PC-3 (cell line): ENCODE data around the gene SLC44A1. TPM values are rescaled to one million over a fixed set of nuclear protein-coding genes. Genes with fewer than 3 reads are reported as not detected.

Source experiments
- ATAC-seq: fragments of 200-7000 bp; cut with Tn5 transposase; 2 replicates; pipeline ENCODE4 v1.9.1; 2020; ENCODE audit warnings: mild to moderate bottlenecking, moderate library complexity
- BruUV-seq: library from RNA; stranded (reverse); fragments of 400-500 nt; replicated peaks from 2 replicates; lab custom pipeline; 2021; lab: Mats Ljungman, UMichigan
- CTCF ChIA-PET: fragments of 300-600 bp; sonication (Branson Sonifier 250); formaldehyde crosslinking; loops from one replicate; lab custom pipeline; 2022; ENCODE audit warnings: antibody characterized with exemption; lab: Charles Lee
- POLR2A ChIA-PET: fragments of 300-600 bp; sonication (Branson Sonifier 250); formaldehyde crosslinking; loops from one replicate; lab custom pipeline; 2022; ENCODE audit warnings: antibody characterized with exemption; ENCODE audit not compliant: unreplicated experiment; lab: Charles Lee
- DNase-seq: peaks from one replicate; pipeline ENCODE4 v3.0.0-alpha.2; 2015
- H2AFZ ChIP-seq: fragments of 300-600 bp; sonication (generic); 2 replicates; pipeline ENCODE4 v1.6.0; 2016; ENCODE audit warnings: antibody characterized with exemption, low read length
- H3F3A ChIP-seq: fragments of 300-600 bp; sonication (generic); one replicate; pipeline ENCODE4 v1.6.0; 2017; ENCODE audit warnings: antibody characterized with exemption, low read length, control low read depth, mild to moderate bottlenecking; ENCODE audit not compliant: unreplicated experiment
- H3K27ac ChIP-seq: fragments of 300-600 bp; sonication (generic); 2 replicates; pipeline ENCODE4 v1.5.1; 2016; ENCODE audit warnings: mild to moderate bottlenecking, low read length
- H3K27me3 ChIP-seq: fragments of 300-600 bp; sonication (generic); 2 replicates; pipeline ENCODE4 v1.6.1; 2016; ENCODE audit warnings: low read length, mixed read lengths
- H3K36me3 ChIP-seq: fragments of 300-600 bp; sonication (generic); 2 replicates; pipeline ENCODE4 v1.6.1; 2016; ENCODE audit warnings: low read depth, mixed run types, low read length, mixed read lengths
- H3K4me1 ChIP-seq: fragments of 300-600 bp; sonication (generic); 2 replicates; pipeline ENCODE4 v1.5.1; 2016; ENCODE audit warnings: low read length; ENCODE audit not compliant: insufficient read depth
- H3K4me2 ChIP-seq: fragments of 300-600 bp; sonication (generic); 2 replicates; pipeline ENCODE4 v1.6.0; 2016; ENCODE audit warnings: low read length
- H3K4me3 ChIP-seq: fragments of 300-600 bp; sonication (generic); 2 replicates; pipeline ENCODE4 v1.5.1; 2016; ENCODE audit warnings: mild to moderate bottlenecking, low read length, mixed read lengths
- H3K79me2 ChIP-seq: fragments of 300-600 bp; sonication (generic); 2 replicates; pipeline ENCODE4 v1.6.1; 2017; ENCODE audit warnings: low read length, mixed read lengths
- H3K9ac ChIP-seq: fragments of 300-600 bp; sonication (generic); 2 replicates; pipeline ENCODE4 v1.6.0; 2016; ENCODE audit warnings: mild to moderate bottlenecking, low read length
- H3K9me2 ChIP-seq: fragments of 300-600 bp; sonication (generic); replicated peaks from 2 replicates; pipeline ENCODE4 v1.6.1; 2016; ENCODE audit warnings: mixed run types, low read length, mixed read lengths
- H3K9me3 ChIP-seq: fragments of 300-600 bp; sonication (generic); 2 replicates; pipeline ENCODE4 v1.6.1; 2016; ENCODE audit warnings: low read length, mixed read lengths
- H4K20me1 ChIP-seq: fragments of 300-600 bp; sonication (generic); 2 replicates; pipeline ENCODE4 v1.6.1; 2016; ENCODE audit warnings: low read length, mixed read lengths
- EZH2 ChIP-seq: fragments of 300-600 bp; sonication (generic); IDR thresholded peaks from one replicate; pipeline ENCODE4 v1.6.1; 2017; ENCODE audit warnings: antibody characterized with exemption, mild to moderate bottlenecking, low read length; ENCODE audit not compliant: unreplicated experiment
- EZH2phosphoT487 ChIP-seq: fragments of 300-600 bp; sonication (generic); IDR thresholded peaks from 2 replicates; pipeline ENCODE4 v1.6.1; 2018; ENCODE audit warnings: mild to moderate bottlenecking, antibody characterized with exemption, low read length, borderline replicate concordance
- intact Hi-C: fragments of 100-400 bp; cut with micrococcal nuclease; formaldehyde crosslinking; loops from 2 replicates; pipeline ENCODE4 v1.9.0; 2023
- total RNA-seq: library from RNA; depleted of rRNA; stranded (reverse); fragments of >200 nt; gene quantifications from 2 replicates; pipeline ENCODE4 v1.2.3, GENCODE V29; 2014
- TF ChIP-seq, protein P1 (sequence below): fragments of 300-600 bp; sonication (generic); conservative IDR thresholded peaks from 2 replicates; pipeline ENCODE4 v1.5.1; 2017; ENCODE audit warnings: antibody characterized with exemption, low read depth, mild to moderate bottlenecking, low read length

SLC44A1 gene
- total RNA-seq, 1 experiment from 2014 or later = 16.1 TPM

DNA sequence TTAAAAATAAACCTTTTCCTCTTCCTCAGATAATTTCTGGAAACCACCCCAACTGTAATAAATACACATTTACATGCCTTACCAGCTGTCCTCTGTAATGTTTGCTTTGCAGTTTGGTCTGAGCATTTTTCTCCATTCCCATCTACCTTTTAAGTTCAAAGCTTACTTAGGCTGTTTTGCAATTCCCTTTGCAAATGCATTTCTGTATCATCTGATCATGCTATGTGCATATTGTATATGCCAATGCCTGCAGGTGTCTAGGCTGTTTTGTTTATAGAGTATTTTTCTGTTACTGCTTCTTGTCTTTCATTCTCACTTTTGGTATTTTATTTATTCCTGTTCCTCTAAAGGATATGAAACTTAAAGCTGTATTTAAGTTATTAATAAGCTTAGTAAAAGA is 86.3 kb downstream of the SLC44A1 start:
- H4K20me1 ChIP-seq = no peaks in the 10 kb centered on the region
- no peaks in the 10 kb centered on the region for H3K9me3 ChIP-seq
- no peaks in the 10 kb centered on the region for H3K27me3 ChIP-seq
- H3F3A ChIP-seq = no peaks in the 10 kb centered on the region
- DNase-seq (no peak), ATAC-seq (no peak)
- TF ChIP-seq EZH2 (no peak), EZH2phosphoT487 (no peak)
- TF ChIP-seq, protein P1, sequence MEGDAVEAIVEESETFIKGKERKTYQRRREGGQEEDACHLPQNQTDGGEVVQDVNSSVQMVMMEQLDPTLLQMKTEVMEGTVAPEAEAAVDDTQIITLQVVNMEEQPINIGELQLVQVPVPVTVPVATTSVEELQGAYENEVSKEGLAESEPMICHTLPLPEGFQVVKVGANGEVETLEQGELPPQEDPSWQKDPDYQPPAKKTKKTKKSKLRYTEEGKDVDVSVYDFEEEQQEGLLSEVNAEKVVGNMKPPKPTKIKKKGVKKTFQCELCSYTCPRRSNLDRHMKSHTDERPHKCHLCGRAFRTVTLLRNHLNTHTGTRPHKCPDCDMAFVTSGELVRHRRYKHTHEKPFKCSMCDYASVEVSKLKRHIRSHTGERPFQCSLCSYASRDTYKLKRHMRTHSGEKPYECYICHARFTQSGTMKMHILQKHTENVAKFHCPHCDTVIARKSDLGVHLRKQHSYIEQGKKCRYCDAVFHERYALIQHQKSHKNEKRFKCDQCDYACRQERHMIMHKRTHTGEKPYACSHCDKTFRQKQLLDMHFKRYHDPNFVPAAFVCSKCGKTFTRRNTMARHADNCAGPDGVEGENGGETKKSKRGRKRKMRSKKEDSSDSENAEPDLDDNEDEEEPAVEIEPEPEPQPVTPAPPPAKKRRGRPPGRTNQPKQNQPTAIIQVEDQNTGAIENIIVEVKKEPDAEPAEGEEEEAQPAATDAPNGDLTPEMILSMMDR = no peak
- no peaks in the 10 kb centered on the region for H3K9me2 ChIP-seq
- no peak overlapping the region for H3K4me3 ChIP-seq
- H3K4me1 ChIP-seq = peaks cover 4% of the 10 kb centered on the region; the same call in 1 of the 2 replicates
- no peak overlapping the region for H3K4me2 ChIP-seq
- ChIA-PET POLR2A (no interaction called here), CTCF (no interaction called here)
- H2AFZ ChIP-seq = no peak overlapping the region
- no peak overlapping the region for H3K9ac ChIP-seq
- no peak overlapping the region for H3K27ac ChIP-seq
- intact Hi-C loops = loop anchor here (10.0 kb wide), 1 partner anchor 74 kb away; no protein-coding TSS in a partner anchor
- H3K79me2 ChIP-seq = no peaks in the 10 kb centered on the region
- BruUV-seq = no TSS peak
- no peaks in the 10 kb centered on the region for H3K36me3 ChIP-seq

DNA sequence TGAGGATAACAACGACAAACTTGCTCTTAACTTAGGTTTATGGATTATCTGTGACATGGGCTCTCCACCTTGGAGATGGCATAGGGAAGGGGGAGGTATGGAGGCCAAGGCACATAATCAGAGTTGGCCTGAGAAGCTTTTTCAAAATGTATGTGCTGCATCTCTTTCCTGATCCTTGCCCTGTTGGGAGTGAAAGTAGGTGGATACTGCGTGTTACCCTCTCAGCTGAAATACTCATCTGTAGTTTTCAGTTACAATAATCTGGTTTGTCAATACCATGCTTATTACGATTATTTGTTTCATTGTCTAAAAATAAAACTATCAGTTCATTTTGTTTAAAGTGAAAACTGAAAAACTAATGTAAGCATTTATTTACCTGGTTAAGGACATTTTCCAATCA is 86.7 kb downstream of the SLC44A1 start:
- Histone ChIP-seq H3K79me2 (no peaks in the 10 kb centered on the region), H3K9me2 (no peaks in the 10 kb centered on the region), H3K27ac (no peak overlapping the region), H3K4me2 (no peak overlapping the region), H2AFZ (no peak overlapping the region), H3K4me3 (no peak overlapping the region), H4K20me1 (no peaks in the 10 kb centered on the region), H3K4me1 (peaks cover 4% of the 10 kb centered on the region; the same call in 1 of the 2 replicates), H3K9ac (no peak overlapping the region), H3K27me3 (no peaks in the 10 kb centered on the region), H3K36me3 (no peaks in the 10 kb centered on the region), H3K9me3 (no peaks in the 10 kb centered on the region), H3F3A (no peaks in the 10 kb centered on the region)
- ChIA-PET CTCF (no interaction called here), POLR2A (no interaction called here)
- intact Hi-C loops = loop anchor here (10.0 kb wide), 1 partner anchor 74 kb away; no protein-coding TSS in a partner anchor
- ATAC-seq (no peak), DNase-seq (no peak)
- TF ChIP-seq EZH2phosphoT487 = no peak
- no peak for TF ChIP-seq EZH2
- TF ChIP-seq, protein P1 = no peak
- BruUV-seq = no TSS peak

DNA sequence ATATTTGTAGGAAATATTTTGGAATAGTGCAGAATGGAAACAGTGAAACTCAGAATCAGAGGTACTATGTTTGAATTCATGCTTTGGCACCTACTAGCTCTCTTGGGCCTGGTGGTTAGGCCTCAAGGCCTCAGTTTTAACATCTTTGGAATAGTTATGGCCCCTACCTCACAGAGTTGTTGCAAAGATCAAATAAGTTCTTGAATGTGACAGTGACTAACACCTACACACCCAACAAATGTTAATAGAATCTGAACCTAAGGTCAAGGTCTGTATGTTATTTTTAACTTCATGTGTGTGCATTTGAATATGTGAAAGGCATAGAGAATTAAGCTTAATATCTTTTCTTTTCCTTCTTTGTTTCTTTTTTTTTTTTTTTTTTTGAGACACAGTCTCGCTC is 87.3 kb downstream of the SLC44A1 start:
- intact Hi-C loops = loop anchor here (10.0 kb wide), 1 partner anchor 73 kb away; no protein-coding TSS in a partner anchor
- Histone ChIP-seq H3K9ac (no peak overlapping the region), H3K79me2 (no peaks in the 10 kb centered on the region), H3K27me3 (no peaks in the 10 kb centered on the region), H3K9me2 (no peaks in the 10 kb centered on the region), H3K9me3 (no peaks in the 10 kb centered on the region), H3K36me3 (no peaks in the 10 kb centered on the region), H3K4me3 (no peak overlapping the region), H3K4me1 (peaks cover 4% of the 10 kb centered on the region; the same call in 1 of the 2 replicates), H2AFZ (no peak overlapping the region), H3F3A (no peaks in the 10 kb centered on the region), H3K4me2 (no peak overlapping the region), H3K27ac (no peak overlapping the region), H4K20me1 (no peaks in the 10 kb centered on the region)
- TF ChIP-seq EZH2 (no peak), EZH2phosphoT487 (no peak)
- TF ChIP-seq, protein P1 = no peak
- ATAC-seq (no peak), DNase-seq (no peak)
- POLR2A ChIA-PET = no interaction called here
- CTCF ChIA-PET = no interaction called here
- BruUV-seq = no TSS peak
